Eye (tissue), 1 donor: ENCODE measurements around the gene TOP3B.

ENCODE experiments used
- DNase-seq: peaks from one replicate; pipeline ENCODE4 v3.0.0-alpha.2; 2015

The TOP3B gene

GRCh38 chr22:21975854-21976345, 6.7 kb downstream of the TOP3B start:
- DNase-seq: no peak

- DNase-seq: no peak
Measured at GRCh38 chr22:21975273-21975672, 7.3 kb downstream of the TOP3B start.

- DNase-seq: no peak
Measured at GRCh38 chr22:21974058-21974649, 8.4 kb downstream of the TOP3B start.

- no peak for DNase-seq
Measured at GRCh38 chr22:21972806-21973205, 9.8 kb downstream of the TOP3B start.

GRCh38 chr22:21972293-21972779, 10.3 kb downstream of the TOP3B start:
- peak; percentile 61 for DNase-seq

GRCh38 chr22:21971858-21972275, 10.7 kb downstream of the TOP3B start:
- no peak for DNase-seq

- no peak for DNase-seq
Measured at GRCh38 chr22:21970800-21971617, 11.6 kb downstream of the TOP3B start.

GRCh38 chr22:21970037-21970799, 12.4 kb downstream of the TOP3B start:
- DNase-seq: no peak

GRCh38 chr22:21968452-21969129, 14.0 kb downstream of the TOP3B start:
- no peak for DNase-seq

- no peak for DNase-seq
Measured at GRCh38 chr22:21967693-21968271, 14.8 kb downstream of the TOP3B start.

- DNase-seq: no peak
Measured at GRCh38 chr22:21966643-21967516, 15.7 kb downstream of the TOP3B start.

- no peak for DNase-seq
Measured at GRCh38 chr22:21965762-21966288, 16.8 kb downstream of the TOP3B start.

- DNase-seq: no peak
Measured at GRCh38 chr22:21964918-21965484, 17.6 kb downstream of the TOP3B start.

GRCh38 chr22:21964234-21964633, 18.4 kb downstream of the TOP3B start:
- DNase-seq: no peak

- DNase-seq: no peak
Measured at GRCh38 chr22:21963790-21964211, 18.8 kb downstream of the TOP3B start.

- no peak for DNase-seq
Measured at GRCh38 chr22:21963286-21963685, 19.3 kb downstream of the TOP3B start.

- no peak for DNase-seq
Measured at GRCh38 chr22:21962655-21962949, 20.0 kb downstream of the TOP3B start.

- no peak for DNase-seq
Measured at GRCh38 chr22:21961886-21962654, 20.5 kb downstream of the TOP3B start.

- no peak for DNase-seq
Measured at GRCh38 chr22:21961127-21961867, 21.3 kb downstream of the TOP3B start.
